Measurements from ENCODE around the gene MCAM. TPM values are rescaled to one million over a fixed set of nuclear protein-coding genes. Genes with fewer than 3 reads are reported as not detected.
A peak's percentile ranks its signal among the peaks of the same experiment; 100 is the strongest.

The MCAM gene
- total RNA-seq, 2 donors from 2014 or later, result 4.7 to 5.2 TPM

- Mint-ChIP-seq H3K9me3 (no peaks in the 10 kb centered on the region), H3K36me3 (ENCODE audit: insufficient read depth in 2 of 2) (no peaks in the 10 kb centered on the region), H3K27me3 (ENCODE audit: low read depth) (peaks cover 8% of the 10 kb centered on the region), H3K4me1 (ENCODE audit: low read depth) (peaks cover 29% of the 10 kb centered on the region), H3K4me3 (peak overlapping the region; percentile 62 to 69), H3K27ac (no peak overlapping the region)
- peak; percentile 43 to 51 for DNase-seq
- peak in 1 of 2 donors; percentile 19 for ATAC-seq (replicated peaks in 1 of 2)
Measured at GRCh38 chr11:119318240-119319135, 1.6 kb upstream of the MCAM start.

GRCh38 chr11:119317592-119318239 lies 786 bp upstream of the MCAM start:
- no peak for ATAC-seq (replicated peaks in 1 of 2)
- Mint-ChIP-seq H3K27me3 (ENCODE audit: low read depth) (peaks cover 8% of the 10 kb centered on the region), H3K4me1 (ENCODE audit: low read depth) (peaks cover 26% of the 10 kb centered on the region), H3K27ac (no peak overlapping the region), H3K4me3 (peak overlapping the region; percentile 31 to 32), H3K36me3 (ENCODE audit: insufficient read depth in 2 of 2) (no peaks in the 10 kb centered on the region), H3K9me3 (no peaks in the 10 kb centered on the region)
- DNase-seq, result no peak

- H3K27ac Mint-ChIP-seq, result no peak overlapping the region
- H3K9me3 Mint-ChIP-seq, result no peaks in the 10 kb centered on the region
- peaks cover 8% of the 10 kb centered on the region for H3K27me3 Mint-ChIP-seq (ENCODE audit: low read depth)
- peak overlapping the region; percentile 79 to 84 for H3K4me3 Mint-ChIP-seq
- DNase-seq, result peak in 1 of 2 donors; percentile 23
- peaks cover 0 to 2% of the 10 kb centered on the region in 2 donors for H3K36me3 Mint-ChIP-seq (ENCODE audit: insufficient read depth in 2 of 2)
- ATAC-seq (replicated peaks in 1 of 2), result no peak
- H3K4me1 Mint-ChIP-seq (ENCODE audit: low read depth), result peaks cover 13% of the 10 kb centered on the region
Measured at GRCh38 chr11:119316016-119316728, 758 bp downstream of the MCAM start.

GRCh38 chr11:119315131-119316015 lies 1.6 kb downstream of the MCAM start:
- ATAC-seq (replicated peaks in 1 of 2), result peak; percentile 65 to 66
- H3K4me1 Mint-ChIP-seq (ENCODE audit: low read depth), result peaks cover 13% of the 10 kb centered on the region
- peak overlapping the region; percentile 79 to 84 for H3K4me3 Mint-ChIP-seq
- peaks cover 8% of the 10 kb centered on the region for H3K27me3 Mint-ChIP-seq (ENCODE audit: low read depth)
- DNase-seq, result peak; percentile 58 to 62
- H3K36me3 Mint-ChIP-seq (ENCODE audit: insufficient read depth in 2 of 2), result peaks cover 0 to 2% of the 10 kb centered on the region in 2 donors
- no peaks in the 10 kb centered on the region for H3K9me3 Mint-ChIP-seq
- no peak overlapping the region for H3K27ac Mint-ChIP-seq

GRCh38 chr11:119314726-119315125 lies 2.2 kb downstream of the MCAM start:
- ATAC-seq (replicated peaks in 1 of 2), result no peak
- peaks cover 8% of the 10 kb centered on the region for H3K27me3 Mint-ChIP-seq (ENCODE audit: low read depth)
- no peak for DNase-seq
- H3K27ac Mint-ChIP-seq, result no peak overlapping the region
- H3K4me3 Mint-ChIP-seq, result peak overlapping the region; percentile 79 to 84
- H3K4me1 Mint-ChIP-seq (ENCODE audit: low read depth), result peaks cover 9% of the 10 kb centered on the region
- peaks cover 0 to 2% of the 10 kb centered on the region in 2 donors for H3K36me3 Mint-ChIP-seq (ENCODE audit: insufficient read depth in 2 of 2)
- H3K9me3 Mint-ChIP-seq, result no peaks in the 10 kb centered on the region

GRCh38 chr11:119310682-119311052 lies 6.3 kb downstream of the MCAM start:
- H3K4me3 Mint-ChIP-seq, result no peak overlapping the region
- no peaks in the 10 kb centered on the region for H3K27me3 Mint-ChIP-seq (ENCODE audit: low read depth)
- H3K27ac Mint-ChIP-seq, result no peak overlapping the region
- ATAC-seq (replicated peaks in 1 of 2), result no peak
- no peaks in the 10 kb centered on the region for H3K9me3 Mint-ChIP-seq
- DNase-seq, result no peak
- H3K4me1 Mint-ChIP-seq (ENCODE audit: low read depth), result peaks cover 16% of the 10 kb centered on the region
- H3K36me3 Mint-ChIP-seq (ENCODE audit: insufficient read depth in 2 of 2), result peaks cover 0 to 2% of the 10 kb centered on the region in 2 donors

- no peak for DNase-seq
- Mint-ChIP-seq H3K27ac (no peak overlapping the region), H3K4me3 (no peak overlapping the region), H3K27me3 (ENCODE audit: low read depth) (no peaks in the 10 kb centered on the region), H3K9me3 (no peaks in the 10 kb centered on the region), H3K36me3 (ENCODE audit: insufficient read depth in 2 of 2) (peaks cover 1 to 3% of the 10 kb centered on the region in 2 donors), H3K4me1 (ENCODE audit: low read depth) (peaks cover 21% of the 10 kb centered on the region)
- no peak for ATAC-seq (replicated peaks in 1 of 2)
Measured at GRCh38 chr11:119309953-119310681, 6.8 kb downstream of the MCAM start.

GRCh38 chr11:119309411-119309810 lies 7.5 kb downstream of the MCAM start:
- Mint-ChIP-seq H3K27ac (no peak overlapping the region), H3K36me3 (ENCODE audit: insufficient read depth in 2 of 2) (peaks cover 2 to 4% of the 10 kb centered on the region in 2 donors), H3K9me3 (no peaks in the 10 kb centered on the region), H3K4me1 (ENCODE audit: low read depth) (peaks cover 26% of the 10 kb centered on the region), H3K27me3 (ENCODE audit: low read depth) (no peaks in the 10 kb centered on the region), H3K4me3 (no peak overlapping the region)
- ATAC-seq (replicated peaks in 1 of 2) (no peak), DNase-seq (no peak)

- peaks cover 26% of the 10 kb centered on the region for H3K4me1 Mint-ChIP-seq (ENCODE audit: low read depth)
- H3K27ac Mint-ChIP-seq, result no peak overlapping the region
- H3K36me3 Mint-ChIP-seq (ENCODE audit: insufficient read depth in 2 of 2), result peaks cover 2 to 12% of the 10 kb centered on the region in 2 donors
- H3K9me3 Mint-ChIP-seq, result no peaks in the 10 kb centered on the region
- no peaks in the 10 kb centered on the region for H3K27me3 Mint-ChIP-seq (ENCODE audit: low read depth)
- no peak overlapping the region for H3K4me3 Mint-ChIP-seq
- ATAC-seq (replicated peaks in 1 of 2) (no peak), DNase-seq (no peak)
Measured at GRCh38 chr11:119307974-119308373, 9.0 kb downstream of the MCAM start.

GRCh38 chr11:119307219-119307618 lies 9.7 kb downstream of the MCAM start:
- H3K4me3 Mint-ChIP-seq, result no peak overlapping the region
- no peak for ATAC-seq (replicated peaks in 1 of 2)
- peaks cover 2 to 17% of the 10 kb centered on the region in 2 donors for H3K36me3 Mint-ChIP-seq (ENCODE audit: insufficient read depth in 2 of 2)
- no peaks in the 10 kb centered on the region for H3K27me3 Mint-ChIP-seq (ENCODE audit: low read depth)
- H3K4me1 Mint-ChIP-seq (ENCODE audit: low read depth), result peaks cover 26% of the 10 kb centered on the region
- H3K27ac Mint-ChIP-seq, result no peak overlapping the region
- no peaks in the 10 kb centered on the region for H3K9me3 Mint-ChIP-seq
- no peak for DNase-seq

GRCh38 chr11:119306373-119306890 lies 10.5 kb downstream of the MCAM start:
- Mint-ChIP-seq H3K4me3 (peak overlapping the region; percentile 48 to 60), H3K9me3 (no peaks in the 10 kb centered on the region), H3K27ac (peak overlapping the region; percentile 59), H3K36me3 (ENCODE audit: insufficient read depth in 2 of 2) (peaks cover 2 to 18% of the 10 kb centered on the region in 2 donors), H3K27me3 (ENCODE audit: low read depth) (no peaks in the 10 kb centered on the region), H3K4me1 (ENCODE audit: low read depth) (peaks cover 26% of the 10 kb centered on the region)
- ATAC-seq (replicated peaks in 1 of 2), result peak; percentile 91 to 94
- peak; percentile 40 to 46 for DNase-seq

Data from activated T-cell treated with anti-CD3 and anti-CD28 coated beads, Interleukin-2, amount 50 U/mL, for 72 hours (primary cell).